OCI-LY1 (cell line): ENCODE results near the gene RNF40.

Experiments
- EZH2 ChIP-seq: fragments of 200-600 bp; sonication (generic), shearing (Covaris generic); IDR thresholded peaks from 2 replicates; pipeline ENCODE4 v1.8.0; 2017; ENCODE audit warnings: borderline replicate concordance, mixed run types, mild to moderate bottlenecking, antibody characterized with exemption, low read length, moderate library complexity, mixed read lengths
- TF ChIP-seq, protein P1 (sequence below): fragments of 200-600 bp; sonication (generic), shearing (Covaris generic); IDR thresholded peaks from 2 replicates; pipeline ENCODE4 v1.5.1; 2017; ENCODE audit warnings: mild to moderate bottlenecking, antibody characterized with exemption, low read length, moderate library complexity, mixed read lengths

DNA sequence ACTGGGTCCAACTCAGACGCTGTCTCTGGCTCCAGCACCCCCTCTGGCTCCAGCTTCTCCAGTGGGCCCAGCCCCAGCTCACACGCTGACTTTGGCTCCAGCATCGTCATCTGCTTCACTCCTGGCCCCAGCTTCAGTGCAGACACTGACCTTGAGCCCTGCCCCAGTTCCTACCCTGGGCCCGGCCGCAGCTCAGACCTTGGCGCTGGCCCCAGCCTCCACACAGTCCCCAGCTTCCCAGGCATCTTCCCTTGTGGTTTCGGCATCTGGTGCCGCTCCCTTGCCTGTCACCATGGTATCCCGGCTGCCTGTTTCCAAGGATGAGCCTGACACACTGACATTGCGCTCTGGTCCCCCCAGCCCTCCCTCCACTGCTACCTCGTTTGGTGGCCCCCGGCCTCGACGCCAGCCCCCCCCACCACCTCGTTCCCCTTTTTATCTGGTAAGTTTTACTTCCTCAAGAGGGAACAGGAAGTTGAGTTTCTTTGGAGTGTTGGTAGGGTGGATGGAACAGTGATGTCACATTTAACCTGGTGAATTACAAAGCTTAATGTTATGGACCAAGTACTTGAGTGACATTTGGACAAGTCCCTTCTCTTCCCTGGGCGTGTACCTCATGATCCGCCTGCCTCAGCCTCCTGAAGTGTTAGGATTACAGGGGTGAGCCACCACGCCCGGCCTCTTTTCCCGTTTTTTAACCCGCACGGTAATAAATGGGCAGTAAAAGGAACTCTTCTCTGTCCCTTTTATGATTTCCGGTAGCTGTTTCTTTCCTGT is 37.3 kb upstream of the RNF40 start:
- TF ChIP-seq, protein P1, sequence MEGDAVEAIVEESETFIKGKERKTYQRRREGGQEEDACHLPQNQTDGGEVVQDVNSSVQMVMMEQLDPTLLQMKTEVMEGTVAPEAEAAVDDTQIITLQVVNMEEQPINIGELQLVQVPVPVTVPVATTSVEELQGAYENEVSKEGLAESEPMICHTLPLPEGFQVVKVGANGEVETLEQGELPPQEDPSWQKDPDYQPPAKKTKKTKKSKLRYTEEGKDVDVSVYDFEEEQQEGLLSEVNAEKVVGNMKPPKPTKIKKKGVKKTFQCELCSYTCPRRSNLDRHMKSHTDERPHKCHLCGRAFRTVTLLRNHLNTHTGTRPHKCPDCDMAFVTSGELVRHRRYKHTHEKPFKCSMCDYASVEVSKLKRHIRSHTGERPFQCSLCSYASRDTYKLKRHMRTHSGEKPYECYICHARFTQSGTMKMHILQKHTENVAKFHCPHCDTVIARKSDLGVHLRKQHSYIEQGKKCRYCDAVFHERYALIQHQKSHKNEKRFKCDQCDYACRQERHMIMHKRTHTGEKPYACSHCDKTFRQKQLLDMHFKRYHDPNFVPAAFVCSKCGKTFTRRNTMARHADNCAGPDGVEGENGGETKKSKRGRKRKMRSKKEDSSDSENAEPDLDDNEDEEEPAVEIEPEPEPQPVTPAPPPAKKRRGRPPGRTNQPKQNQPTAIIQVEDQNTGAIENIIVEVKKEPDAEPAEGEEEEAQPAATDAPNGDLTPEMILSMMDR: no peak
- no peak for TF ChIP-seq EZH2
